LoVo (cell line): Measurements from ENCODE around the gene LDAF1.
"Not testable (repeated sequence)": the region's sequence is repeated elsewhere in the genome, so short reads cannot be mapped to it uniquely, and the experiment has no call there.

Experiments used
- DNase-seq: peaks from one replicate; pipeline ENCODE4 v3.0.0-alpha.2; 2016; ENCODE audit warnings: low spot score

LDAF1 gene

DNA sequence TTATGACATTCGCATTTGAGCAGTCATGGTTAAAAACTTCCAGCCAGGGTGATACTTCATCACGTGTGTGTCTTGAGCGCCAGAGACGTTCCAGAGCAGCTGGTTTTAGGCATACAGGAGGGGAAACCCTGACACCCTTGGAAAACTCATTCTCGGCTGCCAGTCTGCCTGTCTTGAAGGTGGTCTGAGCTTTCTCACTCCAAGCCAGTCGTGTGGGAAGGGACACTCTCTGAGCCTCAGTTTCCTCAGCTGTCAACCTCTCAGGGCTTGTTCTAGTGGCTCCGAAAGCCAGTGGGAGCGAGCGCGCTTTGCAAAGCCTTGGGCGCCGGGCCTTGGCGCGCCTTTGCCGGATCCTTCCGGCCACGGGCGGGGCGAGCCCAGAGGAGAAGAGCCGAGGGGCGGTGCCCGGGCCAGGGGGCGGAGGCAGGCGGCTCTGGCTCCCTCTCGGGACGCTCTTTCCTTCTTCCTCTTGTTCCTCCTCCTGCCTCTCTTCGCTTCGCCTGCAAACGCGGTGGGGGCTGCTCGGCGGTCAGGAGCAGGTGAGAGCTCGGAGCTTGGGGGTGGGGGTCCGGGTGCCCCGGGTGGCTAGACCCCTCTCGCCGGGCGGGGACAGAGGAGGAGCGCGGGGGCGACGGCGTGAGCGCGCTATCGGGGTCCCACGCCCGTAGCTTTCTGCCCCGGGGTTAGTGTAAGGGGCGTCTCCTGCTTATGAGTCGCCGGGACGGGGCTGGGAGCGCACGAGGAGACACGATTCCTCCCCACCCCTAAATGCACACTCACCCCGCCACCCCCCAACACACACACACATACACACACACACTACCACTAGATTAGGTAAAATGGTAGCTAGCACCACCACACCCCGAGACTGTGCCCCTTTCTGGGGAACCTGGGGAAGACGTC lies at the start of gene LDAF1:
Gene LDAF1 (plus strand): TSS at position 467 of the 903 bp plus-strand sequence. CDS start 2,509 bp downstream, outside the sequence.
- peak; percentile 81 for DNase-seq

DNA sequence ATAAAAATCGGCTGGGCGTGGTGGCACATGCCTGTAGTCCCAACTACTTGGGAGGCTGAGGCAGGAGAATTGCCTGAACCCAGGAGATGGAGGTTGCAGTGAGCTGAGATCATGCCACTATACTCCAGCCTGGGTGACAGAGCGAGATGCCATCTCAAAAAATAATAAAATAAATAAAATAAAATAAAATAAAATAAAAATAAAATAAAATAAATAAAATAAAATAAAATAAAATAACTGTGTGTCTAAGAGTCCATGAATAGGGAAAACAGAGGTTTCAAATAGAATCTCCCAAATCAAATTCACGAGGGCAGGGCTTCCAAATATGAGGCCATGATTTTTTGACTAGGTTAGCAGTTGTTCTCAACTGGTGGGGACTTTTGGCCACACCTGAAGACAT lies 42.9 kb upstream of the LDAF1 start:
- DNase-seq, result not testable (repeated sequence)

DNA sequence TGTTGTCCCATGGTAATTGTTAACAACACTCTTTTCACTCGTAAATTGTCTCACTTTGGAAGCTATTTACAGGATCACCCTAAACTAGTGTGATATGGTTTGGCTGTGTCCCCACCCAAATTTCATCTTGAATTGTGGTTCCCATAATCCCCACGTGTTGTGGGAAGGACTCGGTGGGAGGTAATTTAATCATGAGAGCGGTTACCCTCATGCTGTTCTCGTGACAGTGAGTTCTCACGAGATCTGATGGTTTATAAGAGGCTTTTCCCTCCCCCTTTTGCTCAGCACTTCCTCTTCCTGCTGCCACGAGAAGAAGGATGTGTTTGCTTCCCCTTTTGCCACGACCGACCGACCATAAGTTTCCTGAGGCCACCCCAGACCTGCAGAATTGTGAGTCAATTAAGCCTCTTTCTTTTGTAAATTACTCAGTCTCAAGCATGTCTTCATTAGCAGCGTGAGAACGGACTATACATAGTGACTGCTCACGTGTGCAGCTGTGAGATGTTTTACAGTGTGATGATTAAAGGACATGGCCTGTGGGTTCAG lies 42.3 kb upstream of the LDAF1 start:
- no peak for DNase-seq

DNA sequence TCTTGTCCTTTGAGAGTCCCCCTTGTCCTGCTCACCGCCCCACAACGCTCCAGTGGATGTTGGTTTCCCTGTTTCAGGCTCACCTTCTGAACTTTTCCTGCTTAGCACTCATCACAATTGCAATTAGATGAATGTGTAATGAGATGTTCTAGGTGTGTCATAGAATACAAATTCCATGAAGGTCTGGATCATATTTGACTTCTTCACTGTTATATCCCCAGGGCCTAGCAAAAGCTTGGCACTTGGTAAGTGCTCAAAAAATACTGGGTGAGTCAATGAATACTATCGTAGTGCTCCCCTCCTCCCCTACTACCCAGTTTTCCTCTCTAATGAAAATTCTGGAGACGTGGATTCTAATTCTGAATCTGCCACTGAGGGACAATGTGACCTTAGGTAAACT lies 40.9 kb upstream of the LDAF1 start:
- DNase-seq, result no peak

DNA sequence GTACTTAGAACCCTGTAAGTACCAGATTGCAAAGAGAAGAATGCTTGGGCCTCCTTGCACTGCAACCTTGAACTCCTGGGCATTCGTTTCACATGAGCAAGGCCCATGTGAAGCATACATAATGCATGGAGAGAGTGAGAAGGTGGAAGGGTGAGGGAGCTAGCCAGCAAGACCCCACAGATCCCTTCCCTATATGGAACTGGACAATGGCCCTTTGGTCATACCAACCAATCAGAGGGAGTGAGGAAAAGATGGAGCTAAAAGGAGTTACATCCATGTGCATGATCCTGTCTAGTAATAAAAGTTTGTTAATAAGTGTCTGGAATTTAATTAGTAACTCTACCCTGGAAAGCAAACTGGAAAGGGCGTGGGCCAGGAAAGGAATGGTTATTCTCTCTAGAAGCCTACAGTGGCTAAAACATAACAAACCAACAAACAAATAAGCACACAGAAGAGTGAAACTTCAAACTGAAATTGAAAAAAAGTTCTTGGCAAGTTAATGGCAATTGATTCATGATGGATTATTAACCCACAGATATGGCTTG lies 37.4 kb upstream of the LDAF1 start:
- no peak for DNase-seq

DNA sequence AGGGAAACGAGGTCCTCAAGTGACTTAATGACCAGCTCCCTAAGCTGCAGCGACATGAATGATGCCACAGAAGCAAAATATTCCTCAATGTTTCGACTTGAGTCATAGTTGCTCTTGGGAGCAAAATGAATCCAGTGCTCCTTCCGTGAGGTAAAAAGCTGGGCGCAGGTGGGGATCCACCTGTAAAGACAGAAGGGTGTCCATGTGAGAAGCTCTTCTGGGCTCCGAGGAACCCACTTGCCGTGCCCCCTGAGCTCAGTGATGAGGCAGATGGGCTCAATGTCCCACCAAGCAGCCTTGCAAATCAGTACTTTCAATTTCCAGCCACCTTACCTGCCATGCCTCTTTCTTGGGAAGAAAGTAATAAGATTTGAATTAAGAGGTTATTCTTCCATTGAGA lies 33.3 kb upstream of the LDAF1 start:
- DNase-seq, result no peak

DNA sequence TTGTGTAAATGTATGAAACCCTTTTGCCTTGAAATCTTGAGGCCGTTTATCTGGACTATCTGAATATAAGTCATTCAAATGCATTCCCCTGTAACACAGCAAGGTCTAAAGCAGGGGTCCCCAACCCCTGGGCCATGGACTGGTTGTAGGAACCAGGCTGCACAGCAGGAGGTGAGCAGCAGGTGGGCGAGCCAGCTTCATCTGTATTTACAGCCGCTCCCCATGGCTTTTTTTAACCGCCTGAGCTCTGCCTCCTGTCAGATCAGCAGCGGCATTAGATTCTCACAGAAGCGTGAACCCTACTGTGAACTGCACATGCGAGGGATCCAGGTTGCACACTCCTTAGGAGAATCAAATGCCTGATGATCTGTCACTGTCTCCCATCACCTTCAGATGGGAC lies 32.0 kb upstream of the LDAF1 start:
- DNase-seq, result no peak

DNA sequence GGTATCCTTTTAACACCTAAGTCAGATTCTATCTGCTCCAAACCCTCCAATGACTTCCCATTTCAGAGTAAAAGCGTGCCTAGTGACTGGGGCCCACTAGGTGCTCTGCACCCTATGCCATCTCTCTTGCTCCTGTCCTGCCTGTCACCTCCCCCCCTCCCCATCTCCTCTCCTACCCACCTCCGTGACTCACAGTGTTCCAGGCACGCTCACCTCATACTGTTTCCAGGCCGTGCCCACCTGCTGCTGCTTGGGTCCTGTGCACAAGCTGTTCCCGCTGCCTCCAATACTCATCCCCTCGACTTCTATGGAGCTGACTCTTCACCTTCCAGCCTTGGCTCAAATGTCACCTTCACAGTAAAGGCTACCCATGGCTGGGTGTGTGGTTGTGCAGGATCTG lies 29.5 kb upstream of the LDAF1 start:
- no peak for DNase-seq

DNA sequence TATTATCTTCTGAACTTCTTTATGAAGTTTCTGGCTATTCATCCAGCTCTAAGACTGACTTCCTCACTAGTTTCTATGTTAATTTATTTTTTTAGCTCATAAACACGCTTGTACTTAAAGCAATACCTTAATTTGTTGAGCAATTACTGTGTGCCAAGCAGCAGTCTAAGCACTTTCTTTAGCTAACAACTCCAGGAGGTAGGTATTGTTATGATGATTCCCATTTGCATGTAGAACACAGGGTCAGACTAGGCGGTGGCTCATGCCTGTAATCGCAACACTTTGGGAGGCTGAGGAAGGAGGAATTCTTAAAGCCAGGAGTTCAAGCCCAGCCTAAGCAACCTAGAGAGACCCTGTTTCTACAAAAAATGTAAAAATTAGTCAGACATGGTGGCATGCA lies 27.7 kb upstream of the LDAF1 start:
- no peak for DNase-seq

DNA sequence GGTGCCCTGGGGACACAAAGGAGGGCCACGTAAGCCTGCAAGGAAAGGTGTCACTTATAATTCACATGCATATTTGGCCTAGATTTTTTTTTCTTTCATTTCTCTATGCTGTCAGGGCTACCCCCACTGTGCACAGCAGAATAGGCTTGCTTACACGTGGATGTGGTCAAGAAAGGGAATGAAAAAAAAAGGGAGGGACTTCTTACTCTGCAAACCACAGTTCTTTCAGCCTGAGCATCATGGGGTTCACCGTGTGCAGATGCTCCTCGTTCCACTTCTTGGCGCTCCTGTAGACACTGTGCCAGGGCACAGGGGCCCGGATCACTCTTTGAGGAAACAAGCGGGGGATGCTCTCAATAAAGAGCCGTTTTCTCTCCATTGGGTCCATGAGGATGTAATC lies 24.4 kb upstream of the LDAF1 start:
- DNase-seq, result no peak

DNA sequence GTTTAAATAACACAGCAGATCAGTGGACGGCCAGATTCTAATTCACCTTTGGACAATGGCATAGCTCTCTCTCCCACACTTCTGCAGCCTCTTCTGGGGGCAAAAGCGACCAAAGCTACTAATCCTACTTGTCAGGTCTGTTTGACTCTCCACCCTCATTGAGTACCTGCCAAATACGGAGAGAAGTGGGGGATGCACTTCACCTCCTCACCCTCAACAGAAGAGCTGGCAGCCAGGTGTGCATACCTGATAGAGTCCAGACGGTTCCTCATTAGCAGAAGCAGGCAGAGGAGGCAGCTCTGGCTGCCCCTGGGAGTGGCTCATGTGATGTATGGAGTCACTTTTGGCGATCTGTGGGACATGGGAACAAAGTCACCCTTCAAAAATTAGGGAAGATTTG lies 12.7 kb upstream of the LDAF1 start:
- no peak for DNase-seq

DNA sequence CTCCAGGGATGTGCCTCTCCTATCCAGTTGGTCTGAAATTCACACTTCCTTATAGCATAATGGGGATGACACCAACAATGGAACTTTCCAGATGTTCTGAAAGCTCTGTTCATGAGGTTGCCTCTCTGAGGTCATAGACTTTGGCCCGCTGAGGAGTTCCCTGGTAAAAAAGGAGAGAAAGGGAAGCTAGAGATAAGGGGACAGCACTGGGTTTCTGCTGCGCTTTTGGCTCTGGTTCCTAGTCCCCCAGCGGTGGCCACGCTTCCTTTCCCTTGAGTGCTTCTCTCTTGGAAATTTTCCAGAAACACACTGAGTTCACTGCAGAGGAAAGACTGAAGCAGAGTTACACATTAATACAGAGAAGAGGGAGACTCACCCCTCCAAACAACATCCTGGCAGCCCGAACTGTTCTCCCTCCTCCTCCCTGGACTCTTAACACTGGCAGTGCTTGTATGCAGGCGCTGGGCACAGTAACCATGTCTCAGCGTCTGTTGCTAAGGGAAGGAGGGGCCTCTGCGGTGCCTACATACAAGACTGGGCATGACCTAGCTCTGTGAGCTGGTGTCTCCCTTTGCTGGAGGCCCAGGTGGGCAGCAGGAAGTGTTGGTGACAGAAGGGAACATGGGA lies 8.0 kb upstream of the LDAF1 start, which contains the start of gene DNAH3:
Gene DNAH3 (minus strand): TSS at position 472 of the 627 bp plus-strand sequence. CDS start 527 bp downstream, outside the sequence.
- no peak for DNase-seq

DNA sequence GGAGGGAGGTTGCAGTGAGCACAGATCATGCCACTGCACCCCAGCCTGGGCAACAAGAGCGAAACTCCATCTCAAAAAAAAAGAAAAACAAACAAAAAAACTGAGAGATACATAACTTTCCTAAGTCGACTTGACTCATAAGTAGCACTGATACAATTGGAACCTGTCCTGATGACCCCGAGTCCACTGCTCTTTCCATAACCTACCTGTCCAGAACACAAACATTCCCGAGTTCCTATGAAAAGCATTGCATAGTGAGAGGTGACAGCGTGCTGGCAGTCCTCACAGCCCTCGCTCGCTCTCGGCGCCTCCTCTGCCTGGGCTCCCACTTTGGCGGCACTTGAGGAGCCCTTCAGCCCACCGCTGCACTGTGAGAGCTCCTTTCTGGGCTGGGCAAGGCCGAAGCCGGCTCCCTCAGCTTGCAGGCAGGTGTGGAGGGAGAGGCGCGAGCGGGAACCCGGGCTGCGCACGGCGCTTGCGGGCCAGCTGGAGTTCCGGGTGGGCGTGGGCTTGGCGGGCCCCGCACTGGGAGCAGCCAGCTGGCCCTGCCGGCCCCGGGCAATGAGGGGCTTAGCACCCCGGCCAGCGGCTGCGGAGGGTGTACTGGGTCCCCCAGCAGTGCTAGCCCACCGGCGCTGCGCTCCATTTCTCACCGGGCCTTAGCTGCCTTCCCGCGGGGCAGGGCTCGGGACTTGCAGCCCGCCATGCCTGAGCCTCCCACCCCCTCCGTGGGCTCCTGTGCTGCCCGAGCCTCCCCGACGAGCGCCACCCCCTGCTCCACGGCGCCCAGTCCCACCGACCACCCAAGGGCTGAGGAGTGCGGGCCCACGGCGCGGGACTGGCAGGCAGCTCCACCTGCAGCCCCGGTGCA lies 6.1 kb upstream of the LDAF1 start:
- not testable (repeated sequence) for DNase-seq

DNA sequence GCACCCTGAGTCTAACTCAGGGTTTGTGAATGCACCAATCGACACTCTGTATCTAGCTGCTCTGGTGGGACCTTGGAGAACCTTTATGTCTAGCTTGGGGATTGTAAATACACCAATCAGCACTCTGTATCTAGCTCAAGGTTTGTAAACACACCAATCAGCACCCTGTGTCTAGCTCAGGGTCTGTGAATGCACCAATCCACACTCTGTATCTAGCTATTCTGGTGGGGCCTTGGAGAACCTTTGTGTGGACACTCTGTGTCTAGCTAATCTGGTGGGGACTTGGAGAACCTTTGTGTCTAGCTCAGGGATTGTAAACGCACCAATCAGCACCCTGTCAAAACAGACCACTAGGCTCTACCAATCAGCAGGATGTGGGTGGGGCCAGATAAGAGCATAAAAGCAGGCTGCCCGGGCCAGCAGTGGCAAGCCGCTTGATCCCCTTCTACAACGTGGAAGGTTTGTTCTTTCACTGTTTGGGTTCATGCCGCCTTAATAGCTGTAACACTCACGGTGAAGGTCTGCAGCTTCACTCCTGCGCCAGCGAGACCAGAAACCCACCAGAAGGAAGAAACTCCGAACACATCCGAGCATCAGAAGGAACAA lies 5.2 kb upstream of the LDAF1 start:
- not testable (repeated sequence) for DNase-seq

DNA sequence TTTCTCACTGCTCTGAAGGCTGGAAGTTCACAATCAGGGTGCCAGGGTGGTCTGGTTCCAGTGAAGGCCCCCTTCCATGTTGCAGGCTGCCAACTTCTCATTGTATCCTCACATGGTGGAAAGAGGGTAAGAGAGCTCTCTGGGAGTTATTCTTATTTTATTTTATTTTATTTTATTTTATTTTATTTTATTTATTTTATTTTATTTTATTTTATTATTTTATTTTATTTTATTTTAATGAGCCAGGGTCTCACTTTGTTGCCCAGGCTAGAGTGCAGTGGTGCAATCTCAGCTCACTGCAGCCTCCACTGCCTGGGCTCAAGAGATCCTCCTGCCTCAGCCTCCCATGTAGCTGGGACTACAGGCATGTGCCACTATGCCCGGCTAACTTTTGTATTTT lies 2.5 kb upstream of the LDAF1 start:
- DNase-seq, result not testable (repeated sequence)

DNA sequence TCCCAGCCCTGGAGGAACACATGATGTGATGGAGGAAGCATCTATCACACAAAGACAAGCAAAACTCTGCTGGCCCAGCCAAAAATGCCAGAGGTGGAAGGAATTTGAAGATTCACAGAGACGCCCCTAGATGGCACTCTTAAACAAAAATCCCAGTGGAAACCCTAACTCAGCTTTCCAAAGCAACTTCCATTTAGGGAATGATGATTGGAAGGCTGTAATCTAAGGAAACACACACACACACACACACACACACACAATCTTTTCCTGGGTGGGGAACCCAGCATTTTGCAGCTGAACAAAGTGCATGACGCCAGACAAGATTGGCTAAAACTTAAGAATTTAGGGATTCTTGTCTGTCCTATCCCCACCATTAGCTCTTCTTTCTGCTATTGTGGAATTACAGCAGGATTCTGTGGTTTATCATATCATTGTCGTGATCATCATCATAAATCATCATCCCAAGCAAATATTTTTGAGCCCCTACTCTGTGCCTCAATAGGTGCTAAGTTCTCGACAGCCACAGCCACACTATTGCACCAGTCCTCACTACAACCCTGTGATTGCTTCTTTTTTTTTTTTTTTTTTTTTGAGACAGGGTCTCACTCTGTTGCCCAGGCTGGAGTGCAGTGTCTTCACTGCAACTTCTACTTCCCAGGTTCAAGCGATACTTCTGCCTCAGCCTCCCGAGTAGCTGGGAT lies 1.6 kb upstream of the LDAF1 start:
- DNase-seq, result peak; percentile 66

DNA sequence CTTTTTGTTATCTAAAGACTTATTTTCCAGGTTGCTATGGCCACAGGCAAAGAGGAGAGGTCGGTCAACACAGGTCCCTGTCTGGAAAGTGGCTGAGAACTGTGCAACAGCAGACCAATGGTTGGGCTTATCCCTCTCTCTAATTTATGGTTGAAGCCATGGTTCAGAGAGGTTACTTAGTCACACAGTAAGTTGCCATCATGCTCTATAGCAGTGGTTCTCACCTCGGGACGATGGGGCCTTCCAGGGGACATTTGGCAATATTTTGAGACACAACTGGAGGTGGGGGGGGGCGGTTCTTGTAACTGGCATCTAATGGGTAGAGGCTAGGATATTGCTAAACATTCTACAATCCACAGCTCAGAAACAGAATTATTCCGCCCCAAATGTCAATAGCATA lies 842 bp upstream of the LDAF1 start:
- DNase-seq, result no peak

DNA sequence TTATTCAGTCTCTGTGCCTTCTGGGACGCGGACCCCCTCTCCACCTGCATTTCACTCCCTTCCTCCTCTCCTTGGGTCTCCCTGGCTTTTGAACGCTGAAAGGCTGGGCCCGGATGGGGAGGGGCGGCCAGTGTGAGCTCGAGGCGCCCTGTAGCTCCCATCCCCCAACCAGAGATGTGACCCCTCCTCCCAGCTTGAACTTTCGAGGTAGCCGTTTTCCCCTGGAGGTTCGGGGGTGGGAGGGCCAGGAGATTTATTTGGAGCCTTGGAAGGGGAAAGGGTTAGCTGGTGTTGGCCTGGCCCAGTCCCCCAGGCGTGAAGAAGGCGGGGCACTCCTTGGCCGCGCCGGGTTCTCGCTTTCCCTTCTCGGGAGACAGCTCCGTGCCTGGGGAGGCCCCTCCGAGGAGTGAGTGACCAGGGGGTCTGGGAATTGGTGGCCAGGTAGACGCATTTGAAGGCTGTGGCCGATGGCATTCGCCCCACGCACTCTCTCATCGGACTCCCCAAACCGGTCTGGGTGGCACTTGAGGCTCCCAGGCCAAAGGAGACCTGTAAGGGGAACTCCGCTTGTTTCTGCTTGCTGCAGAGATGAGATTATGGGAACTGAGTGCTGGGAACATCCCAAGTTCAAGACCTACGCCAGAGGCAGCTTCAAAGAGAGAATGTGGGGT lies 942 bp downstream of the LDAF1 start:
- DNase-seq, result no peak

DNA sequence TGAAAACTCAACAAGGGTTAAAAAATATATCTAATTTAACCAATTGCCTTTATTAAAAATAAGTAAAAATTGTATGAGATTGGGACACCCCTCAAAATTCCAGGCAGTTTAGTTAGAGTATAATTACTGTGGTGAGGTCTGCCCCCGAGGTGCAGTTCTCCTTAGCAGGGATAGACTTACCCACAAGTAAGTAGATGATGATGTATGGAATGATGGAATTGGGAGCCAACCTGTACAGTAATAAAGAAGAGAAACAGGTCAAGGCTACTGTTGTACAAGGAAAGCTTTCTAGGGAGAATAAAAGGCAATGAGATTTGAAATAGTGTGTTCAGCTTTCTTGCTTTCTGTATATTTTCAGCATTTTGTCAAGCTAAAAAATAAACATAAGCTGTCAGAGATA lies 1.8 kb downstream of the LDAF1 start:
- DNase-seq, result no peak

DNA sequence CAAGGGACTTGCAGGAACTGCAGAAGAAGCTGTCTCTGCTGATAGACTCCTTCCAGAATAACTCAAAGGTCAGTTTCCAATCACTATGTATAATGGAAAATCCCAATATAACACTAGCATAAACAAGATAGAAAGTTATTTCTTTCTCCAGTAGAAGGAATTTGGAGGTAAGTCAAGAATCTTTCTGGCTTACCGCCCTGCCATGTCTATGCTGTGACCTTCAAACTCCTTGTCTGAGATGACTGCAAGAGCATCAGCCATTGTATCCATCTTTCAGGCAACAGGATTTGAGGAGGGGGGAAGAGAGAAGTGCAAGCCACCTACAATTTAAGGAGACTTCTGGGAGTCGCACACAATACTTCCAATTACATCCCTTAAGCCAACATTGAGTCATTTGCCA lies 2.7 kb downstream of the LDAF1 start:
- DNase-seq, result no peak
